Right renal cortex interstitium (tissue), 3 donors: ENCODE measurements around the gene ZNF689. TPM values are rescaled to one million over a fixed set of nuclear protein-coding genes. Genes with fewer than 3 reads are reported as not detected.
"Not testable (repeated sequence)": the region's sequence is repeated elsewhere in the genome, so short reads cannot be mapped to it uniquely, and the experiment has no call there.

Experiments used
- DNase-seq, 3 donors: peaks; one replicate each; pipeline ENCODE4 v3.0.0-alpha.2; 2013; ENCODE audit warnings: low read depth in 3 of 3, low spot score in 2 of 3
- polyA plus RNA-seq, 3 donors: library from polyadenylated mRNA; unstranded; fragments of 120-200 nt; gene quantifications; one replicate each; pipeline ENCODE4 v1.2.1, GENCODE V29; 2013; ENCODE audit not compliant: insufficient read length in 3 of 3

Gene ZNF689
- polyA plus RNA-seq, 3 donors = 13.5 to 14.7 (median 14.3) TPM

GRCh38 chr16:30637139-30637538, 26.9 kb upstream of the ZNF689 start:
- not testable (repeated sequence) for DNase-seq

DNA sequence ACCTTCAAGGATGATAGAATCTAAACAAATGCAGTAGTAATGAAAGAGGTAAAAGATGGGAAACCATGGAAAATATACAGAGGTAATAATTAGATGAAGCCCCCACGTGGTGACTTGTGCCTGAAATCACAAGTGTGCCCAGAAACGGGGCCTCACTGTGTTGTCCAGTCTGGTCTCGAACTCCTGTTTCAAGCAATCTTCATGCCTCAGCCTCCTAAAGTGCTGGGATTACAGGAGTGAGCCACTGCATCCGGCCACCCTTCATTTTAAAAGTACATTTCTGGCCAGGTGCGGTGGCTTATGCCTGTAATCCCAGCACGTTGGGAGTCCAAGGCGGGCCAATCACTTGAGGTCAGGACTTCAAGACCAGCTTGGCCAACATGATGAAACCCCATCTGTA, 26.4 kb upstream of the ZNF689 start:
- no peak for DNase-seq

DNA sequence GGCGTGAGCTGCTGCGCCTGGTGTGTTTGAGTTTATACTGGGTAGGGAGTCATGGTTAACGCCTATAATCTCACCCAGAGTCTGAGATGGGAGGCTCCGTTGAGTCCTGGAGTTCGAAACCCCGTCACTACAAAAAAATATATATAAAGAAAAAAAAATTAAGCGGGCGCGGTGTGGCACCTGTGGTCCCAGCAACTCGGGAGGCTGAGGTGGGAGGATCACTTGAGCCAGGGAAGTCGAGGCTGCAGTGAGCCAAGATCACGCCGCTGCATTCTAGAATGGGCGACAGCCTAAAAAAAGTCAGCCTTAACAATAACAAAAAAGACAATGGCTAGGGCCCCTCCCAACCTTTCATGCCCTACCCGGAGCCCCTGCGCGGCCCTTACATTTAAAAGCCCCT, 23.3 kb upstream of the ZNF689 start:
- no peak for DNase-seq

DNA sequence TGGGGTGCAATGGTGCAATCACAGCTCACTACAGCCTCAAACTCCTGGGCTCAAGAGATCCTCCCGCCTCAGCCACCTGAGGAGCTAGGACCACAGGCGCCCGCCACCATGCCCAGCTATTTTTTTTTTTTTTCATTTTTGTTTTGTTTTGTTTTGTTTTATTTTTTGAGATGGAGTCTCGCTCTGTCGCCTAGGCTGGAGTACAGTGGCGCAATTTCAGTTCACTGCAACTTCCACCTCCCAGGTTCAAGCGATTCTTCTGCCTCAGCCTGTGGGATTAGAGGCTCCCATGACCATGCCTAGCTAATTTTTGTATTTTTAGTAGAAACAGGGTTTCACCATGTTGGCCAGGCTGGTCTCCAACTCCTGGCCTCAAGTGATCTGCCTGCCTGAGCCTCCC, 22.3 kb upstream of the ZNF689 start:
- DNase-seq = not testable (repeated sequence)

DNA sequence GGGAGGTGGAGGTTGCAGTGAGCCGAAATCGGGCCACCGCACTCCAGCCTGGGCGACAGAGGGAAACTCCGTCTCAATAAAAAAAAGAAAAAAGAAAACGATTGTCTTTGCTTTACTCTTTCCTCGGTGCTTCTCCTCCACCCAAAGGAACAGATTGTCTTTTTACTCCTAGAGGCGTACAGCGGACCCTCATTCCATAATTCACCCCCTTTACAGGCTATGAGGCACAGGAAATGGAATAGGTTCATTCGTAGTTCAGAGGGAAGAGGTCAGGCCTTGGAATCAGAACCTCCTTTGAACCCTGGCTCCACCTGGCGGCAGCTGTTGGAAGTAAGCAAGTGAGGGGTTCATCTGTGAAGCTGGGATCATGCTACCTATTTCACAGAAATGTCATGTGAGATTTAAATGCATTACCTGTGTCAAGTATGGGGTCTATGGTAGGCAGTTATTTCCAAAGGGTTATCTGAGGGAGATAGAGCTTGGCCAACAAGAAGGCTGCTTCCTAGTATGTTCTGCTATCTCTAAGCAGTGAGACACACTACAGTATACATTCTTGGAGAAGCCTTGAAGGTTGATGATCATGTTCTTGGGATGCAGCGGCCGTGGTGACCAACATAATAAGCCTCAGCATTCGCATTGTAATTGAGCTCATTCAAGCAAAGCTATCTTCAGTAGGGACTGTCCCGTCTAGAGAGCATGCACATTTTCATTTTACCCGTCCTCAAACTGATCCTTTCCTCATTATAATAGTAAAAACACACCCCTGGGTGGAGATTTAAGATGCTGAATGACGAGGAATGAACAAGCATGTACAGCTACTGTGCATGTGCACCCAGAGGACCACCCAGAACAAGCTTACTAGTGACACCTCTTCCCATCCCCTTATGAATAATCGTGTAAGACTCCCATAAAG, 18.7 kb upstream of the ZNF689 start:
- peak in 1 of 3 donors; percentile 85 for DNase-seq

- DNase-seq = no peak
Measured at GRCh38 chr16:30626236-30626635, 16.0 kb upstream of the ZNF689 start.

DNA sequence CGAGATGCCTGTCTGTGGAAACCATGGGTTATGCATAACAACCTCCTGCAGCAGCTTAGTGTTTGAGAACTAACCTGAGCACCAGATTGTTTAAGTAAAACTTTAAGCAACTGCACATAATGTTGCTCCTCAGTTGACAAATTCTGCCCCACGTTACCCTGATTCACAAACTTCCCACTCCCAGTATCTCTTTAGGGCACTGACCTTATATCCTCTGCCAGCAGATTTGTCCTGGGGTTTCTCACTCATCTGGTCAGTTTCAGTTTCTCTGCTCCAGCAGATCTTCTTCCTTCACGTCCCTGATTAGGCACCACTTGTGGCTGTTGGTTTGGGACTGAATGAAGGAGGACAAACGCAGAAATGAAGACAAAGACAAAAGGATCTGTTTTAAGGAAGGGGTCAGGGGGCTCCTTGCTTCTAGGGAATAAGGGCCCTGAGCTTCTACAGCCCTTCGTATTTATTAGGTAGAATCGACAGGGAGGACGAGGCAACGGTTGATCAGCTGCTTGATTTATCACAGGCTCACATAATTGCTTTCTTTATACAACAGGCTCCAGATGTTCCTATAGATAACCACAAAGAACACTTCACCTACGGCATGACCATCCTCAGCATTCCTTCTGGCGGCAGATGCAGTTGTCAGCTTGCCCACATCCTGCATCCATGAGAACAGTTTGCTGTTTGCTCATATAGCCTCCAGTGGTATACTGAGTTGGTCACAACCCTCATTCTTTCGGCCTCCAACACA, 13.5 kb upstream of the ZNF689 start:
- no peak for DNase-seq

DNA sequence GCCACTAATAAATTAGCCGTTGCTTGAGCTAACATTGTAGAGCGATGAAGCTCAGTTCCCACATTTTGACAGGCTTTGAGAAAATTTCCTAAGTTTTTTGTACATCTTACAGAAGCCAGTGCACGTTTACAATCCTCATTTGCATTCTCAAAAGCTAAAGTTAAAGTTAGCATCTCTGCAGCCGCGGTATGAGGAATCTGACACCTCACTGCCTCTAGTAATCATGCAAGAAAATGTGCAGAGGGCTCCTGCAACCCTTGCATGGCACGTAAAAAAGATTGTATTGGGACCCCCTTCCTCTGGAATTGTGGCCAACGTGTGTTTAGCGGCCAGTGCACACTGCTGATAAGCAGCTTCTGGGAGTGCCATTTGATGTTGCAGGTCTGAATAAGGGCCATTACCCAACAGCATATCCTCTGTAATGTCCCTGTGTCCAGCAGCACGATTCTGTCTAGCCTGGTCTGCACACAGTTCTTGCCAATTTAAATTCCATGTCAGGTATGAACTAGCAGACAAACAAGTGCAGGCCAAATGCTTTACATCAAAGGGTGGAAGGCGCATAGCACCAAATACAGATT, 12.4 kb upstream of the ZNF689 start:
- no peak for DNase-seq

DNA sequence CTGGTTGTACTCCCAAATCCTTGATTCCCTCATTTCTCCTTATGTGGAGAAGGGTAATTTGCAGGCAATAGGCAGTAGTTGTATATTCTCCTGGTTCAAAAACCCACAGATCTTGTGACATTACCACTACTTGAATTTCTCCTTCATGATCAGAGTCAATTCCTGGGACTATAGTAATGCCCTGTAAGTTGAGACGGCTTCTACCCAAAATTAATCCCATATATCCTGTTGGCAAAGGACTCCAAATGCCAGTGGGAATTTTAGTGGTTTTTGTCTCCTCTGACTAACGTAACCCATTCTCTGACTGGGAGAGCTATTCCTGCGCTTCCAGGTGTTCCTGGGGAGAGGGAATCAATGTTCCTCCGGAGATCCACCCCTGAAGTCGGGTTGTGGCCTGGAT, 11.6 kb upstream of the ZNF689 start:
- no peak for DNase-seq

GRCh38 chr16:30620169-30620568, 10.0 kb upstream of the ZNF689 start:
- DNase-seq = no peak

GRCh38 chr16:30619638-30620037, 9.4 kb upstream of the ZNF689 start:
- DNase-seq = no peak

DNA sequence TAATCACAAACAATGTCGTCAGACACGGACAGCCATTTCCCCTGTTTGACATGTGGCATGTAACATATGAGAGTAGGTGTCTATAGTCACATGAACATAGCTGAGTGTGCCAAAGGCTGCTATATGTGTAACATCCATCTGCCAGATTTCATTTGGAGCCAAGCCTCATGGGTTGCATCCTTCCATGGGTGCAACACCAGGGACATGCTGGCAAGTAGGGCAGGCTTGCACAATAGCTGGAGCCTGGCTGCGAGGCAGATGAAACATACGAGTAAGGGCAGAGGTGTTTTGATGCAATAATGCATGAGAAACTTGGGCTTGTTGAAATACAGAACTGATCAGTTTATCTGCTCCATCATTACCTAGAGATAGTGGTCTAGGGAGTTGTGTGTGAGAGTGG, 9.0 kb upstream of the ZNF689 start:
- no peak for DNase-seq

GRCh38 chr16:30615358-30616091, 5.3 kb upstream of the ZNF689 start:
- no peak for DNase-seq

DNA sequence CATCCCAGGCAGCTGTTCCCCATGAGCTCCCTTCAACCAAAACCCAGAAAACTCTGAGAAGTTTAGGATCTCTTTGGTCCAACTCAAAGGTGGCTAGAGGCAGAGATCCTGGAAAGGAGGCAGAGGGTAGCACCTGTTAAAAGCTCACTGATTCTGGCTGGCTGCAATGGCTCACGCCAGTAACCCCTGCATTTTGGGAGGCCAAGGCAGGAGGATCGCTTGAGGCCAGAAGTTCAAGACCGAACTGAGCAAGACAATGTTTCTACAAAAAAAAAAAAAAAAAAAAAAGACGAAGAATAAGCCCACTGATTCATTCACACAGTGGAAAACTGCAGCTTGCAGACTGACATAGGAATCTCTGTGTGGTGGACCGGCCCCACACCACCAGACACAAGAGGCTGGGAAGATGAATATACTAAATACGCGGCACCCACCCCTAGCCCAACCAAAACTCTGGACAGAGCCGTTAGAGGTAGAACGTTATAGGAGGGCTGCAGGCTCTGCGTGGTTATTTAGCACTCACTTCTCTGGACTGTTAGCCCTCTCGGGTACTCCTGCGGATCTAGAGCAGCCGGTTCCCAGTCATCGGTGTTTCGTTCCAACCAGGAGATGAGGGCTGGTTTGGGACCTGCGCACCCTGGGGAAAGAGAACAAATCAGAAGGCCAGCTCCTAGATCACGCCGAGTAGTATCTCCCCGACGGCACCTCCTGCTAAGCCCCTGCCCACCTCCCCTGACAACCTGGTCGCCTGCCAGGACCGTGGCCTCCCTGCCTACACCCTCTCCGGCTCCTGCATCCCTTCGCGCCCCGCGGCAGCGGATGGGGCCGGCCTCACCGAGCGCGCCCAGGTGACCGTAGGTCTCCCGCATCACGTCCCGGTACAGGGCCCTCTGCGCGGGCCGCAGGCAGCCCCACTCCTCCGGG, 925 bp downstream of the ZNF689 start:
- DNase-seq = no peak

GRCh38 chr16:30606004-30606403, 4.2 kb downstream of the ZNF689 start:
- no peak for DNase-seq

GRCh38 chr16:30605158-30605557, 5.0 kb downstream of the ZNF689 start:
- DNase-seq = no peak

GRCh38 chr16:30604316-30604947, 5.8 kb downstream of the ZNF689 start:
- DNase-seq = no peak

DNA sequence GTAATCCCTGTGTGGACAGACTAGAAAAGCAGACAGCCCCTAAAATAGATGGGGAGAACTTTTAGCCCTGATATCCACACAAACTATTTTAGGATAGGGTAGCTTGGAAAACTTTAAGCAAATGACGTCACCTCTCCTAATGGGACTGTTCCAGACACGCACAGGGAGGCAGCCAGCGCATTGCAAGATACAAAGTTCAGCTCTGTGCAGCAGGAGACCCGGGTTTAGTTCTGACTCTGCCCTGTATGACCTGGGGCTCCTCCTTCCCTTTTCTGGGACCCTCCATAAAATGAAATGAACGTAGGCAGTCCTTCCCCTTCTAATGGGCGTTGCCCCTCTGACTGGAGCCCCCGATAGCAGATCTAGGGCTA, 6.3 kb downstream of the ZNF689 start:
- DNase-seq = no peak

GRCh38 chr16:30602616-30603277, 7.4 kb downstream of the ZNF689 start:
- no peak for DNase-seq
